HL-60/S4 treated with retinoic acid at 250 ng/mL for 4 days and 3 days (cell line): Measurements from ENCODE around the gene MCRIP2.

Experiments
- in situ Hi-C: fragments of 300-500 bp; cut with MboI; formaldehyde crosslinking; loops from 2 replicates; pipeline ENCODE4 v1.7.0; 2022; ENCODE audit warnings: low sequenced_read_pairs

The MCRIP2 gene

GRCh38 chr16:616733-617586 is 24.7 kb upstream of the MCRIP2 start:
- in situ Hi-C loops = no loop called here

DNA sequence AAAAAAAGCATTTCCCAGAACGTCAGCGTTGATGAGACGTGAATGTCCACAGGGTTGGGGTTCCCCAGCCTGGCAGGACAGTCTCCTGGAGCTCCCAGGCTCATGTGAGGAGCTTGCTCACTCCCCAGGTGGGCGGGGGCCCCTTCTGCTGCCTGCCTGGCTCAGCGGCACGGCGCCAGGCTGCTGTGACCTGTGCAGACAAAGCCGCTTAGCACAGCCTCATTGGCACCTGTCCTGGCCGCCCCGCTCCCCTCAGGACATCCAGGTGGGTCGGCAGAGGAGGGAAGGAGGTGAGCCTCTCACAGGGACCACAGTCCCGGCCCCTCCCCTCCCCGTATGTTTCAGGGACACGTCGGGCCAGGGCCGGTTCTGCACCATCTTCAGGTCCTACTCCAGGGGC is 23.8 kb upstream of the MCRIP2 start:
- in situ Hi-C loops = no loop called here

DNA sequence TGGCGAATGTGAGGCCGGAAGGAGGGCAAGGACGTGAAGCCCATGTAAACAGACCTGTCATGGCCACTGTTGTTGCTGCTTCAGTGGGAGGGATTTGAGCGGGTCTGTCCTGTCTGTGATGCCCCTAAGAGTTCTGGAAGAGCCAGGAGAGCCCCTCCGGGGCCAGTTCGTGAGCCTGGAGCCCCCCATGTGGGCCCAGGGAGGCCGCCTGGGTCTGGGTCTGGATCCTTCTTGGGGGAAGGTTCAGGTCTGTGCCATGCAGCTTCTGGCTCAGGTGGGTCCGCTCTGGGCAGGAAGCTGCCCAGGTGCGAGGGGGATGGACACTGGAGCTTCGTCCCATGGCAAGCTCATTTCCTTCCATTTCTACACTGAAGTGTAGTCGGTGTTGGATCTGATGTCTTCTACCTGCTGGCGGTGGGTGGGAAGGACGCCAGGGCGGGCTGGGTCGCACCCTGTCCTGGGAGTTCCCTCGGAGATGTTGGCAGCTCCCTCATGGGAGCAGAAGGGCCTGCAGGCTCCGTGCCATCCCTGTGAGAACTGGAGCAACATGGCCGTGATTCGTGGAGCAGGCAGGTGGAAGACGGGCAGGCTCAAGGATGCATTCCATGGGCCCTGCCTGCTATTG is 22.0 kb upstream of the MCRIP2 start:
- in situ Hi-C loops = no loop called here

GRCh38 chr16:620700-621525 is 20.7 kb upstream of the MCRIP2 start:
- in situ Hi-C loops = no loop called here

DNA sequence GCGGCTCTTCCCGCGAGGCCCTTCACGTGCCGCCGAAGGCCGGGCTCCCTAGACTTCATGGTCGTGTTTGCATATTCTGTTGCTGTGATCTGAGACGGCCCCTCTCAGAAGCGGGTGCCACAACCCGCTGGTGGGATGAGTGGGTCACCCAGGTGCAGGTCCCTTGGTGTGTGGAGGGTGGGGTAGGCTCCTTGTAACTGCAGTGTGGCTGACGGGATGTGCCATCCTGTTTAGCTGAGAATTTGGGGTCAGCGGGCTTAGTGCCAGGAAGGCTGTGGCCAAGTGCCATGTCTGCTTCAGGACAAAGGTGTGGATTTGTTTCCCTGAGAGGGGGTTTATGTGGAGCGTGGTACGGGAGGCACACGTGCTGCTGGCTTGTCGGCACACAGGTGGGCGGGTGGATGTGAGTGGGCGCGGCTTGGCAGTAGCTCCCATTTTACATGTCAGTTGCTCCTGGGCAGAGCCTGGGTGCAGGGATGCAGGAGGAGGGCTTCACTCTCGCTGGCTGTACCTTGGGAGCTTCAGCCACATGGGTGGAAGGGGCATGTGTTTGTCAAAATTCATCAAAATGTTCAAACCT is 20.0 kb upstream of the MCRIP2 start:
- in situ Hi-C loops = no loop called here

DNA sequence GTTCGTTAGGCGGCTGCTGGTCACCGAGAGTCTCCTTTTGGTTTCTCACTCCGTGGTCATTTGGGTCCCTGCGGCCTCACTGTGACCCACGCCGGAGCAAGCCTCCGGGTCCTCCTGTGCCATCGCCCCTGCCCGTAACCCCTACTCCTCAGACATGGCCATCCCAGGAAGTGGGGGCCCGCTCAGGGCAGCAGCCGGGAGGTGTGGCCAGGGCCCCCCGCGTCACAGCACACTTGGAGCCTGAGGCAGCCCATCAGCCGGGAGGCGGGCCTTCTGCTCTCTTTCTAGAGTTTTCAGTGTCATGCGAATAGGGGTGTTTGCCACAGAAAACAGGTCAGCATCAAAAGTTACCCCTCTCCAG is 18.7 kb upstream of the MCRIP2 start:
- in situ Hi-C loops = no loop called here

GRCh38 chr16:624526-625070 is 17.0 kb upstream of the MCRIP2 start:
- in situ Hi-C loops = no loop called here

GRCh38 chr16:625117-625976 is 16.3 kb upstream of the MCRIP2 start:
- in situ Hi-C loops = no loop called here

- in situ Hi-C loops = no loop called here
These were observed 15.5 kb upstream of the MCRIP2 start for GRCh38 chr16:625977-626765.

DNA sequence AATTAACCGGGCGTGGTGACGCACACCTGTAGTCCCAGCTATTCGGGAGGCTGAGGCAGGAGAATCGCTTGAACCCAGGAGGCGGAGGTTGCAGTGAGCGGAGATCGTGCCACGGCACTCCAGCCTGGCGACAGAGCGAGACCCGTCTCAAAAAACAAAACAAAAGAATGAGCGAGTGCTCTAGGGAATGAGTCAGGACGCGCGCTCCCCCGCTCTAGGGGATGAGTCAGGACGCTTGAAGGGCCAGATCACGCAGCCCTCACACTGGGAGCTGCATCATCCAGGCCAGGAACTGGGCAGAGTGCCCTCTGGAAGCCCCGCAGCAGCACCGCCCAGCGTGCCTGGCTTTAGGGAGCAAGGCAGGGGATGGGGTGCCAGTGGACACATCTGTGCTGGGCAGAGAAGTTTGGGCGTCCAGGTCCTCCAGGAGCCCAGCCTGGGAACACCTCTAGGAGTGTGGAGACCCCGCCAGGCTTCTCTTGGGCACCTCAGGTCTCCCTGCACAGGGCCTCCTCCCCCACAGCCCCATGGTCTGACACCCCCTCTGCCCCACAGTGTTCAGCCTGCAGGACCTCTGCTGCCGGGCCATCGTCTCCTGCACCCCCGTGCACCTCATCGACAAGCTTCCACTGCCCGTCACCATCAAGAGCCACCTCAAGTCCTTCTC is 14.7 kb upstream of the MCRIP2 start:
- in situ Hi-C loops = no loop called here

DNA sequence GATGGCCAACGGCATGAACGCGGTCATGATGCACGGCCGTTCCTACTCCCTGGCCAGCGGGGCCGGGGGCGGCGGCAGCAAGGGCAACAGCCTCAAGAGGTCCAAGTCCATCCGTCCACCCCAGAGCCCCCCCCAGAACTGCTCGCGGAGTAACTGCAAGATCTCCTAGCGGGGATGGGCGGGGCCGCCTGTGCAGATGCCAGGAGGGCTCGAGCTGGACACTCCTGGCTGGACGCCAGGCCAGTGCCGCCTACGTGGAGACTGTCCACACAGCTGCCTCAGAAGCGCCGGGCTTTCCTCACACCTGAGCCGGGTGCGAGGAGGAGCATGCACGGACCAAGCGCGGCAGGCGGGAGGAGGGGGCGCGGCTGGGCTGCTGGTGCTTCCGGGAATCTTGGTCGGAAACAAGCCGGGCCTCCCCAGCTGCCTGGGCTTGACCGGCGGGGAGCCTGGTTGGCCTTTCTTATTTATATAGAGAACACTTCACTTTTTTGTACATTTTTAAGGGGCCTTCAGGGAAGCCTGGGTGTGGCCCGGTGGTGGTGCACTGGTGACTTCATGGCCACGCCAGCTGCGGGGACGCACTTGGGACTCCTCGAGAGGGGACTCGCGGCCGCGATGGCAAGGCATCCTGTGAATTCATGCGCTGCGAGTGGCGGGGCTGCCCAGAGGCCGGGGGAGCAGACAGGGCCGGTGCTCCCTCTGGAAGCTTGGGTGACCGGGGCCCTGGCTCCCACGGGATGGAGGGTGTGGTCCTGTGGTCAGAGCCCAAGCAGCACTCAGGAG is 14.0 kb upstream of the MCRIP2 start:
- in situ Hi-C loops = no loop called here

- in situ Hi-C loops = no loop called here
These were observed 13.1 kb upstream of the MCRIP2 start for GRCh38 chr16:628321-629061.

DNA sequence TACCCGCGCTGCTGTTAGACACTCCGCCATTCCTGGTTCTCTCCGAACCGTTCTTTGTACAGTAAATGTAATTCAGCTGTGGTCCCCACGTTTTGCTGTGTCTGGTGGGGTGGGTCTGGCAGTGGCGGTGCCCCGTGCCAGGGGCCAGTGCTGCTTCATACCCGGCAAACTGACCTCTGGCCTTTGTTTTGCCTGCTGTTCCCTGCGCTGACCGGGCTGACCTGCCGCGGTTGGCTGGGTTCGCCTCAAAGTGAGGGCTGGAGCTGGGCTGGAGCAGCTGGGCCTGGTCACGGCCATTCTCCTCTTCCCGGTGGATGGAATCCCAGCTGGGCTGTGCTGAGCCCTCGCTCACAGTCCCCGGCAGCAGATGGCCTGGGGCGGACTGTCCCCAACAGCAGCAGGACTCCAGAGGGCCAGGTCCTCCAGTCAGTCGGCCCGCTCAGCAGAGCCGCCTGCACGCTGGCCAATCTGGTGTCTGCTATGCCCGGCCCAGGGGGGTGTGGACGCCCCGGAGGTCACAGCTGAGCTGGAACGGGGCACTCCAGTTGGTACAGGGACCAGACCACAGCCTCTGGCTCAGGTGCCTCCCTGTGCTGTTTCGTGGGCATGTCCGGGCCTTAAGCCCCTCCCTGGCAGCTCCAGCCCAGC is 12.3 kb upstream of the MCRIP2 start:
- in situ Hi-C loops = no loop called here

- in situ Hi-C loops = no loop called here
These were observed 11.8 kb upstream of the MCRIP2 start for GRCh38 chr16:629833-630248.

- in situ Hi-C loops = no loop called here
These were observed 11.3 kb upstream of the MCRIP2 start for GRCh38 chr16:630249-630814.

DNA sequence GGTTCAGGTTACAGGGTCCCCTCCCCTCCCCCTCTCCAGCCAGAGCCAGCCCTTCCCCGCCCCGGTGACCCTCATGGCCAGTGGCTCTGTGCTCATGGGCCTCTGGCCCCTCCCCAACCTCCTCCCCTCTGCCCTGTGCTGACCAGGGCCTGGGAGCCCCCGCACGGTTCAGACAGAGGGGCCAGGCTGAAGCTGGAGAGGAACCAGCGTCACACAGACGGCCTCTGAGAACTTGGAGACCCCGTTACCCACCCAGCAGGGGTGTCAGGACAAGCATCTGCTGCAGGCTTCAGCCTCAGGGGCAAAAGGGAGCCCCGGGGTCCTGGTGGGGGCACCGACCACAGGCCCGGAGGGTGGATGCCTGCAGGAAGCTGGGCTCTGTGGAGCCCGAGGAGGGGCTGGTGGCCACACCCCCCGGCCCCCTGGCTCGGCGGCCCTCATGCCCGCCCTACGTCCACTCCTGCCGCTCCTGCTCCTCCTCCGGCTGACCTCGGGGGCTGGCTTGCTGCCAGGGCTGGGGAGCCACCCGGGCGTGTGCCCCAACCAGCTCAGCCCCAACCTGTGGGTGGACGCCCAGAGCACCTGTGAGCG is 10.7 kb upstream of the MCRIP2 start, which contains the start of gene WFIKKN1:
WFIKKN1 (plus strand) TSS at position 171 of the 591 bp plus-strand sequence; CDS start at position 440, 269 bp downstream.
- in situ Hi-C loops = no loop called here
